ENCODE results near the gene NKX2-2.

NKX2-2 gene

DNA sequence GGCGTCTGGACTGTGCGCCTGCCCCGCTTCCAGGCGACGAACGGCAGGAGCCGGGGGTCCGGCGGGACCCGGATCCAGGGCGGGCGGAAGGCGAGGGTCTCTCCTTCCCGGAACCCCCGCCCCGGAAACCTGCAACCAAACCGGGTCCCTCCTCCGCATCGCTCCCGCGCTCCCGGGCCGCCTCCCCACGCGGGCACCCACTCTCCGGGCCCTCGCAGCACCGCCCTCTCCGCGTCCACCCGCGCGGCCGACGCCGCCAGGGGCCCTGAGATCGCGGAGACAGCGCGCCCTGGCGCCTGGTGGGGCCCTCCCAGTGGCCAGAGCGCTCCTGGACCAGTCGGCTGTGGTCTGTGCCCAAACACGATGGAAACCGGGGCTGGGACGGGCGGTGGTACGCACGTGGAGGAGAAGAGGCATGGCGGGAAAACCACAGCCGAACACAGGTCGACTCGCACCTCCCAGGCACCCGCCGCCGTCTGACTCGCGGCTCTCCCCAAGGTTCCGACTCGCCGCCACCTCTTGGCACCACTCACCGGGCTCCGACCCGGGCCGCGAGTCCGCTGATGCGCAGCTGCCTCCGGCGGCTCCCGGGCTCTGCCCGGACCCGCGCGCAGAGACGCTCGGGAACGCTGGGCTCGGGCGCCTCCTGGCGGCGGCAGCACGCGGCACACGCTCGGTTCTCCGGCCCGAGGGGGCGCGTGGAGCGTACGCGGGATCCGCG is 7.9 kb downstream of the NKX2-2 start:
- TF ChIP-seq SIN3A (IDR thresholded peaks at IDR 0.05; ENCODE audit: borderline replicate concordance, insufficient read depth, low read length) = no peak
- TF ChIP-seq TAF1 (IDR thresholded peaks at IDR 0.05; ENCODE audit: borderline replicate concordance, insufficient read depth, low read length) = no peak
- TF ChIP-seq, protein P1, sequence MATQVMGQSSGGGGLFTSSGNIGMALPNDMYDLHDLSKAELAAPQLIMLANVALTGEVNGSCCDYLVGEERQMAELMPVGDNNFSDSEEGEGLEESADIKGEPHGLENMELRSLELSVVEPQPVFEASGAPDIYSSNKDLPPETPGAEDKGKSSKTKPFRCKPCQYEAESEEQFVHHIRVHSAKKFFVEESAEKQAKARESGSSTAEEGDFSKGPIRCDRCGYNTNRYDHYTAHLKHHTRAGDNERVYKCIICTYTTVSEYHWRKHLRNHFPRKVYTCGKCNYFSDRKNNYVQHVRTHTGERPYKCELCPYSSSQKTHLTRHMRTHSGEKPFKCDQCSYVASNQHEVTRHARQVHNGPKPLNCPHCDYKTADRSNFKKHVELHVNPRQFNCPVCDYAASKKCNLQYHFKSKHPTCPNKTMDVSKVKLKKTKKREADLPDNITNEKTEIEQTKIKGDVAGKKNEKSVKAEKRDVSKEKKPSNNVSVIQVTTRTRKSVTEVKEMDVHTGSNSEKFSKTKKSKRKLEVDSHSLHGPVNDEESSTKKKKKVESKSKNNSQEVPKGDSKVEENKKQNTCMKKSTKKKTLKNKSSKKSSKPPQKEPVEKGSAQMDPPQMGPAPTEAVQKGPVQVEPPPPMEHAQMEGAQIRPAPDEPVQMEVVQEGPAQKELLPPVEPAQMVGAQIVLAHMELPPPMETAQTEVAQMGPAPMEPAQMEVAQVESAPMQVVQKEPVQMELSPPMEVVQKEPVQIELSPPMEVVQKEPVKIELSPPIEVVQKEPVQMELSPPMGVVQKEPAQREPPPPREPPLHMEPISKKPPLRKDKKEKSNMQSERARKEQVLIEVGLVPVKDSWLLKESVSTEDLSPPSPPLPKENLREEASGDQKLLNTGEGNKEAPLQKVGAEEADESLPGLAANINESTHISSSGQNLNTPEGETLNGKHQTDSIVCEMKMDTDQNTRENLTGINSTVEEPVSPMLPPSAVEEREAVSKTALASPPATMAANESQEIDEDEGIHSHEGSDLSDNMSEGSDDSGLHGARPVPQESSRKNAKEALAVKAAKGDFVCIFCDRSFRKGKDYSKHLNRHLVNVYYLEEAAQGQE (IDR thresholded peaks at IDR 0.05; ENCODE audit: insufficient read depth in 1 of 2, low read depth in 2 of 2, low read length in 2 of 2) = no peak
- TF ChIP-seq FOXP2 (optimal IDR thresholded peaks at IDR 0.05; ENCODE audit: borderline replicate concordance, extremely low read depth, extremely low read length, insufficient read depth) = no peak
- no peak for TF ChIP-seq POLR2AphosphoS5 (IDR thresholded peaks at IDR 0.05; ENCODE audit: low read depth, low read length)

DNA sequence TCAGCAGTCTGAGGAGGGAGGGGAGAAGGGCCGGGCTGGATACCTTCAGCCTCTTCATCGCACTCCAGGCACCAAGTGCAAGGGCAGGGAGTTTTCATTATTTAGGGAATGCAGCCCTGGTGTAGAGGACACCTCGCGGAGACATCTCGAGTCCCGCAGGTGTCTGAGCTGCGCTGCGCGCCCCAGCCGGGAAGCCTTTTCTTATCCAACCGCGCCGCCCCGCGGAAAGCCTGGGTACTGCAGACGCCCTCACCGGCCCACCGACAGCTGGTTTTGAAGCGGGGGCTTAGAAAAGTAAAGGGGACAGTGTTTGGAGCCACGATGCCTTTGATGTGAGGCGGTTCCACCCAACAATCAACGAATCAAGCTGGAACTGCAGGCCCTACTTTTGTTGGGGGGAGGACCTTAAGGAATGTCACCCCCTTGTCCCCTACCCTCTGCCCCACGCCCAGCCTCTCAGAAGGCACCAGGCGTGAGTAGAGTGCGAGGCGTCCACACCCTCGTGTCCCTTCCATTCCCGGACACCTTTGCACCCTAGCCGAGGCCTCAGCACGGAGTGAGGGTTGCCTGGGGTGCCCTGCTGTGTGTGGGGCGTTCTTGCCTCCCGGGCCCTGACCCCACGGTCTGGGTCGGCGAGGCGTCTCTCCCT is 8.6 kb downstream of the NKX2-2 start:
- no peak for TF ChIP-seq TAF1 (IDR thresholded peaks at IDR 0.05; ENCODE audit: borderline replicate concordance, insufficient read depth, low read length)
- no peak for TF ChIP-seq SIN3A (IDR thresholded peaks at IDR 0.05; ENCODE audit: borderline replicate concordance, insufficient read depth, low read length)
- no peak for TF ChIP-seq FOXP2 (optimal IDR thresholded peaks at IDR 0.05; ENCODE audit: borderline replicate concordance, extremely low read depth, extremely low read length, insufficient read depth)
- TF ChIP-seq POLR2AphosphoS5 (IDR thresholded peaks at IDR 0.05; ENCODE audit: low read depth, low read length) = no peak
- TF ChIP-seq, protein P1 (IDR thresholded peaks at IDR 0.05; ENCODE audit: insufficient read depth in 1 of 2, low read depth in 2 of 2, low read length in 2 of 2) = no peak

DNA sequence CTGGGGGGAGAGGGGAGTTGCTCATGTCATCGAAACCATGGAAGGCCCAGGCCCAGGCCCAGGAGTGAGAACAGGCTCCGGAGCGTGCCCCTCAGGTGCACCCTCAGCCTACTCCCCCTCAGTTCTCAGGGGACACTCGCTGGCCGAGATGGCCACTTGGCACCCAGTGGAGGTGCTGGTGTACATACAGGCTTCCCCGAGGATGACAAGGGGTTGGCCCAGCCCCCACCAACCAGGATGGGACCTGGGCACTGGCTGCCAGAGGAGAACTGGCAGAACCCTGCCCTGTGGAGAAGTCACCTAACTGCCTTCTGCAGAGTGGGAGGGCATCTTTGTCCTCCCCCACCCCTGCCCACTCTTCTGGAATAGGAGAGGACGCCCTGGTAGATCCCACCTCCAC is 9.5 kb downstream of the NKX2-2 start:
- TF ChIP-seq FOXP2 (optimal IDR thresholded peaks at IDR 0.05; ENCODE audit: borderline replicate concordance, extremely low read depth, extremely low read length, insufficient read depth) (no peak), SIN3A (IDR thresholded peaks at IDR 0.05; ENCODE audit: borderline replicate concordance, insufficient read depth, low read length) (no peak), TAF1 (IDR thresholded peaks at IDR 0.05; ENCODE audit: borderline replicate concordance, insufficient read depth, low read length) (no peak), POLR2AphosphoS5 (IDR thresholded peaks at IDR 0.05; ENCODE audit: low read depth, low read length) (no peak)

DNA sequence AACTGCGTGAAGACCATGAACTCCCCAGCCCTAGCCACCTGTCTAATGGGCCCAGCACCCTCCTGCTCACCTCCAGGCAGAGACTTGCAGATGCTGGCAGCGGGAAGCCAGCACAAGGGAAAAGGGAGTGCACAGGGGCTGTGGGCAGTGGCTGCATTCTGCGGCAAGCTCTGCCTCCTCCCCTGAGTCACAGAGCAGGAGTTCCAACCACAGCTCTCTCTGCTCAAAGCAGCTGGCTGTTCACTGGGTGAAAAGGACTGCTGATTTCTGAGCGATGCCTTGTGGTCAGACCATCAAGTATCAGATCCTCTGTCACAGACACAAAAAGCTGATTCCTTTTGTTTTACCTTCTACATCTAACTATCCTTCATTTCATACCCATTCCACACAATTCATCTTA is 10.5 kb downstream of the NKX2-2 start:
- TF ChIP-seq, protein P1 (IDR thresholded peaks at IDR 0.05; ENCODE audit: insufficient read depth in 1 of 2, low read depth in 2 of 2, low read length in 2 of 2) = no peak
- no peak for TF ChIP-seq POLR2AphosphoS5 (IDR thresholded peaks at IDR 0.05; ENCODE audit: low read depth, low read length)
- TF ChIP-seq FOXP2 (optimal IDR thresholded peaks at IDR 0.05; ENCODE audit: borderline replicate concordance, extremely low read depth, extremely low read length, insufficient read depth) = no peak

DNA sequence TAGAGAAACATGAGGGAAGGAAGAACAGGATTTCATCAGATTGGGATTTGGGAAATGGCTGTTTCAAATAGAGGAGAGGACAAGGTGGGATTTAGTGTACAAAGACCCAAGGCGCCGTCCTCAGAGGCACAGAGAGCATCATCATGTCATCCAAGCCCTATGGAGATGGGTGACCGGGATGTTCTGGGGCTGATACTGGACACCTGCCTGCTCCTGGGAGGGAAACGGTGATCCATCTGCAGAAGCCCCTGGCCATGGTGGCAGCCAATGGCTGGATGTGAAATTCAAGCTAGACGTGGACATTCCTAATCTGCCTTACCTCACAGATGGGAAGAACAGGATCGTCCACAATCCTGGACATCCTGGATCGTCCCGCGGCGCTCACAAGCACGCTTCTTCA is 12.7 kb downstream of the NKX2-2 start:
- TF ChIP-seq SIN3A (IDR thresholded peaks at IDR 0.05; ENCODE audit: borderline replicate concordance, insufficient read depth, low read length) = no peak
- TF ChIP-seq TAF1 (IDR thresholded peaks at IDR 0.05; ENCODE audit: borderline replicate concordance, insufficient read depth, low read length) = no peak
- no peak for TF ChIP-seq POLR2AphosphoS5 (IDR thresholded peaks at IDR 0.05; ENCODE audit: low read depth, low read length)
- no peak for TF ChIP-seq FOXP2 (optimal IDR thresholded peaks at IDR 0.05; ENCODE audit: borderline replicate concordance, extremely low read depth, extremely low read length, insufficient read depth)
- TF ChIP-seq, protein P1 (IDR thresholded peaks at IDR 0.05; ENCODE audit: insufficient read depth in 1 of 2, low read depth in 2 of 2, low read length in 2 of 2) = no peak

Data from PFSK-1 (cell line).